DMS153 (cell line): ENCODE data around the gene BANF2.
"Not testable (repeated sequence)": the region's sequence is repeated elsewhere in the genome, so short reads cannot be mapped to it uniquely, and the experiment has no call there.

ENCODE experiments used
- DNase-seq: peaks from one replicate; lab custom pipeline; 2025; lab: John Stamatoyannopoulos, UW

BANF2 gene

GRCh38 chr20:17683218-17684076, 16.3 kb upstream of the BANF2 start:
- no peak for DNase-seq

GRCh38 chr20:17684077-17684888, 15.5 kb upstream of the BANF2 start:
- DNase-seq, result no peak

- DNase-seq, result no peak
Observed at GRCh38 chr20:17685168-17685567, 14.6 kb upstream of the BANF2 start.

DNA sequence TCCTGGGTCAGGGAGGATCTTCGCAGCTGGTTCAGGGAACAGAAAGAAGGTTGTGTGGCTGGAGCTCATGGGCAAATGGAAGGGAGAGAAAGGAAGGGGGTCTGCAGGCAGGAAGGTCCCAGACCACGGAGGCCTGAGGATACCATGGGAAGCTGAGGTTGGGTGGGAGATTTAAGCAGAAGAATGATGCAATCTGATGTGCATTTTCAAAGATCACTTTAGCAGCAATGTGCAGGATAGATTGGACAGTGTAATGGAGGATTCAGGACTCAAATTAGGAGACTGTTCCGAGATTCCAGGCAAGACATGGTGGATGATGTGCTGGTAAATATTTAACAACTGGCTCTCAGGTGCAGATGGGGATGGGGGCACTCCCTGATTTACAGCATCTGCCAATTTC, 12.0 kb upstream of the BANF2 start:
- no peak for DNase-seq

DNA sequence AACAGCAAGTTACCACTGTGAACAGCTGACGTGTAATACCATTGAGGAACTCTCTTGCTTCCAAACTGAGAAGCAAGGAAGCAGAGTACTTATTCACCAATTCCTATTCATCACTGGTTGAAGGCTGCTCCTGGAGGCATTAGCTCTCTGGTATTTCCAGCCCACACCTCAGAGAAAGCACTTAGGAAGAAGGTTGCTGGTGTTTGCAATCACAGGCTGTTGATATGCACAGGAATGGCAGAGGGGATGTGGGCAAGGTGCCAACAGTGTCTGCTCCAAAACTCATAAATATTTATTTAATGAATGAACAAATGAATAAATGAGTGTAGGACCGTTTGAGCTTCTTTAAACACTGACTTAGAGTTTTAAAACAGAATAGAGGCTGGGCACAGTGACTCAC, 10.8 kb upstream of the BANF2 start:
- no peak for DNase-seq

DNA sequence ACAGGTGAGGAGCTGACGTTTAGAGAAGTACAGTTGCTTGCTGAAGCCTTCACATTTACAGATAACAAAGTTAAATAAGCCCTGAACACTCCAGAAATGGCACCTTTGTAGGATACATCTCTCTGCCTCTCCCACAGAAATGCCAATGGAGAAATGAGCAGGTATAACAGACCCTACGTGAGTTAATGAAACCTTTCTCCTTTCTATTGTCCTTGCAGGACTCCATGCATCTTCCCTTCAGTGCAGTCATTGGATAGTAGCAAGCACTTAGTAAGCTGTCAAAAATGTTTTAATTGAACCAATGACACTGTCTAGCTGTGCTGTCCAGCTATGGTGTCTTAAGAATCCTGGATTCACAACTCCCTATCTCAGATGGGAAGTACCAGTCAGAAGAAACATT, 9.6 kb upstream of the BANF2 start:
- DNase-seq, result no peak

GRCh38 chr20:17691758-17692157, 8.0 kb upstream of the BANF2 start:
- DNase-seq, result no peak

DNA sequence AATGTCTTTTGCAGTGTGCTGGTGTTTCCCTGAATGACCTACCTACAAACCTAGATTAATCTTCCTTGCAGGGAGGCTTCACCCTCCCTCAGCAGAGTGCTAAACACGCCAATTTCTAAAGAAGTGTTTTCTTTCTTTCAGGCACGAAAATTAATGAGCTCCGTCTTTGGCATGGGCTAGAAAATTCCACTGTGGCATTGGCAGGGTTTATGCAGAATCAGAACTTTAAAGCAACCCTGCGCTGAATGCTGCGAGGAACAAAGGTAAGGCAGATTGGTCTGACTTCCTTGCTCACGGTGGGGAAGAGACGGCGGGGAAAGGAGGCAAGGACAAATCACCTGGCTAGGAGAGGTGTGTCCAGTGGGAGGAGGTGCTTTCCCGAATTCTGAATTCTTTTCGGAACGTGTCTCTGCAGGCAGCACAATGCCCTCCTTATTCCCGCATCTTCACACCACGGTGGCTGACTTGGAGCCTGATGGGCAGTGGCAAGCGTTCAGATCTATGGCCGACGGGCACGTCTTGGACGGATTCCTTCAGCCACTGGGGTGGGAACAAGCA, 6.2 kb upstream of the BANF2 start:
- no peak for DNase-seq

- DNase-seq, result no peak
Observed at GRCh38 chr20:17694767-17695166, 5.0 kb upstream of the BANF2 start.

- DNase-seq, result no peak
Observed at GRCh38 chr20:17696287-17696686, 3.5 kb upstream of the BANF2 start.

DNA sequence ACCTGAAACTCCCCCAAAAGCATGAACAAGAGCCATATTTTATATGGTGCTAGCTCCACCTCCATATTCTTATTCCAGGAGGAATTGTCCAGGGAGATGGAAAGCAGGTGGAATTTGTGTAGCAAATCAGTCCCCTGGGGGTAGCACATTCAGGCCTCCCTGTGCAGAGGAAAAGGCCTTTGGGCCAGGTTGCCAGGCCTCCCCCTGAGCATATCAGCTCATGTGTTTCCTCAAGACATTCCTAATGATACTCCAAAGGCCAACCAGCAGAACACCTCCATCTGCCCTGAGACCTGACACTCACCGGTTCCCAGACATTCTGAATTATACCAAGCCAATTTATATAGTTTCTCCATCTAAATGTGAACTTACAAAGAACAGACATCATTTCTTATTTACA, 2.6 kb upstream of the BANF2 start:
- no peak for DNase-seq

- DNase-seq, result no peak
Observed at GRCh38 chr20:17698384-17698783, 1.4 kb upstream of the BANF2 start.

- DNase-seq, result no peak
Observed at GRCh38 chr20:17700637-17701036, 871 bp downstream of the BANF2 start.

GRCh38 chr20:17701826-17702225, 2.1 kb downstream of the BANF2 start:
- DNase-seq, result no peak

- no peak for DNase-seq
Observed at GRCh38 chr20:17704589-17705317, 5.0 kb downstream of the BANF2 start.

DNA sequence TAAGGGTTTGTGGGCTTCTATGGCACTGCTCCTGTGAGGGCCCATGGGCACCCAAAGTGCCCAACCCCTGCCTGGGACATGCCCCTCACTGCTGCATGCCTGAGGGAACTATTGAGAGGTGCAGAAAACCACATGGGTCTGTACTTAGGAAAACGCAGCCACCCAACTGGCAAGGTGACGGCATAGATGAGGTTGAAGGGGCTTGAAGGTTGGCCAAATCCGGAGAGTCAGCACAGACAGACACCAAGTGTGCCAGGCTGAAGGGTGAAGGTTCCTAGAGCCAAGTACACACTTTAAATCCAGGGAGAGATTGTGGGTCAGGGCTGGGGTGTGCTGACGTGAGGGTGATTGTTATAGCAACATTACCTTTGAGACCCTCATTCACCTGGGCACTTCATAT, 6.2 kb downstream of the BANF2 start:
- DNase-seq, result no peak

DNA sequence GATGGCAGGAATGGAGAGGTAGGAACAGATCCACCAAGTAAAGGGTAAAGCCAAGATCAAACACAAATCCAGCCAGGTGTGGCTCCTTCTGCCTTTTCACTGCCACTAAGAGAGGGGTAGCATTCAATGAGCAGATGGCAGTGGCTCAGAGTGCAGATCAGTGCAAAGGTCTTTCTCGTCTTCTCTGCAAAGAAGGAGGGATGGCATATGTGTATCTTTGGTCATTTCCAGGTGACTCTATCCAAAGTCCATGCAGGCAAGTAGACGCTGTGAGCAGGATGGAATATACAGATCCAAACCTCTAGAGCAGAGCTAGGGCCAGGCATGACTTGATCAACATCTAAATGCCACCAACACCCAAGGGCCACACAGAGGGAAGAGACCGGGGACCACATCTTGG, 6.9 kb downstream of the BANF2 start:
- no peak for DNase-seq

- not testable (repeated sequence) for DNase-seq
Observed at GRCh38 chr20:17707951-17708350, 8.2 kb downstream of the BANF2 start.

GRCh38 chr20:17708675-17709360, 9.1 kb downstream of the BANF2 start:
- DNase-seq, result no peak

DNA sequence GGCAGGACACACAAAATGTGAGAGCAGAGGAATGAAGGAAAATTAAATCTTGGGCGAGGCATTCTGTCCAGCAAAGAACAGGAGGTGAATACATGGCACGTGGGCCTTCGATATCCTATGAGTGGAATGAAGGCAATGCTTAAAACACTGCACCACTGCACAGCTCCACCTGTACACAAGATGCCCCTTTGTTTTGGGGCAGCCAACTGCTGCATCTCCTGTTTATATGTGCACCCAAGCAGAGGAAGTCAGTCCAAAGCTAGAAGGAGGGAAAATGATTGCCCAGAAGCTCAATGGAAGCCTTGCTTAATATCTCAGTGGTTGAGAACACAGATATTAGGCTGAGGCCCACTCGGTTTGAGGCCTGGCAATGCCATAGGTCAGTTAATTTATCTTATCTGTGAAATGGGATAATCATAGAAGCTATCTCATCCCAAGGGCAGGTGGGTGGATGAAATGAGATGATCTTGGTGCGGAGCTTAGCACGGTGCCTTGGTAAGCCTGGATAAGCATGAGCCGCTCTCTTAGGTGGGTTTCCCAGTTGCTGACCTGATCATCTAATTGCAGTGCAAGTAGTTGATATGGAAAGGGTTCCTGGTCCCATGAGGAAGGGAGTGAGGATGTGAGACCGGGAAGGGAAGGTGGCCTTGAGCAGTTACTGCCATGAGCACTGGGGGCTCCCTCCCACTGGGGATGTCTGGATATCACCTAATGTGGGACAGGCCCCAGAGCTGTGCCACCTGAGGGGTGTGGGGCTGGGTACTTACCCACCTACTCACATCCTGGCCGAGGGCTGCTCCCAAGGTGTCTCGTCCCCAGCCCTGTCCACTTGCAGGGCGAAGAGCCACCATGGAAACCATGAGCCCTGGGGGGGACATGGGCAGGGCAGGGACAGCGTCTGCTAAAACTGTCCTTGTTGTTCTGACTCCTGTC, 9.9 kb downstream of the BANF2 start:
- no peak for DNase-seq
